ENCODE measurements around the gene ARL11.
"Not testable (repeated sequence)": the region's sequence is repeated elsewhere in the genome, so short reads cannot be mapped to it uniquely, and the experiment has no call there.

ARL11 gene

GRCh38 chr13:49604570-49604969 lies 23.7 kb upstream of the ARL11 start:
- H3K4me3 ChIP-seq (ENCODE audit: control insufficient read depth, low read depth, low read length) = no peak overlapping the region
- no peak for DNase-seq (ENCODE audit: low read depth)
- TF ChIP-seq, protein P1, sequence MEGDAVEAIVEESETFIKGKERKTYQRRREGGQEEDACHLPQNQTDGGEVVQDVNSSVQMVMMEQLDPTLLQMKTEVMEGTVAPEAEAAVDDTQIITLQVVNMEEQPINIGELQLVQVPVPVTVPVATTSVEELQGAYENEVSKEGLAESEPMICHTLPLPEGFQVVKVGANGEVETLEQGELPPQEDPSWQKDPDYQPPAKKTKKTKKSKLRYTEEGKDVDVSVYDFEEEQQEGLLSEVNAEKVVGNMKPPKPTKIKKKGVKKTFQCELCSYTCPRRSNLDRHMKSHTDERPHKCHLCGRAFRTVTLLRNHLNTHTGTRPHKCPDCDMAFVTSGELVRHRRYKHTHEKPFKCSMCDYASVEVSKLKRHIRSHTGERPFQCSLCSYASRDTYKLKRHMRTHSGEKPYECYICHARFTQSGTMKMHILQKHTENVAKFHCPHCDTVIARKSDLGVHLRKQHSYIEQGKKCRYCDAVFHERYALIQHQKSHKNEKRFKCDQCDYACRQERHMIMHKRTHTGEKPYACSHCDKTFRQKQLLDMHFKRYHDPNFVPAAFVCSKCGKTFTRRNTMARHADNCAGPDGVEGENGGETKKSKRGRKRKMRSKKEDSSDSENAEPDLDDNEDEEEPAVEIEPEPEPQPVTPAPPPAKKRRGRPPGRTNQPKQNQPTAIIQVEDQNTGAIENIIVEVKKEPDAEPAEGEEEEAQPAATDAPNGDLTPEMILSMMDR (IDR thresholded peaks at IDR 0.05; ENCODE audit: control insufficient read depth, insufficient read depth, low read depth, low read length, missing control alignments) = no peak

GRCh38 chr13:49606747-49607648 lies 21.3 kb upstream of the ARL11 start:
- DNase-seq (ENCODE audit: low read depth) = peak; percentile 63
- TF ChIP-seq, protein P1 (IDR thresholded peaks at IDR 0.05; ENCODE audit: control insufficient read depth, insufficient read depth, low read depth, low read length, missing control alignments) = peak; percentile 78
- no peak overlapping the region; the same call in 1 of the 2 replicates for H3K4me3 ChIP-seq (ENCODE audit: control insufficient read depth, low read depth, low read length)

GRCh38 chr13:49607761-49608160 lies 20.5 kb upstream of the ARL11 start:
- H3K4me3 ChIP-seq (ENCODE audit: control insufficient read depth, low read depth, low read length) = no peak overlapping the region
- TF ChIP-seq, protein P1 (IDR thresholded peaks at IDR 0.05; ENCODE audit: control insufficient read depth, insufficient read depth, low read depth, low read length, missing control alignments) = no peak
- DNase-seq (ENCODE audit: low read depth) = no peak

DNA sequence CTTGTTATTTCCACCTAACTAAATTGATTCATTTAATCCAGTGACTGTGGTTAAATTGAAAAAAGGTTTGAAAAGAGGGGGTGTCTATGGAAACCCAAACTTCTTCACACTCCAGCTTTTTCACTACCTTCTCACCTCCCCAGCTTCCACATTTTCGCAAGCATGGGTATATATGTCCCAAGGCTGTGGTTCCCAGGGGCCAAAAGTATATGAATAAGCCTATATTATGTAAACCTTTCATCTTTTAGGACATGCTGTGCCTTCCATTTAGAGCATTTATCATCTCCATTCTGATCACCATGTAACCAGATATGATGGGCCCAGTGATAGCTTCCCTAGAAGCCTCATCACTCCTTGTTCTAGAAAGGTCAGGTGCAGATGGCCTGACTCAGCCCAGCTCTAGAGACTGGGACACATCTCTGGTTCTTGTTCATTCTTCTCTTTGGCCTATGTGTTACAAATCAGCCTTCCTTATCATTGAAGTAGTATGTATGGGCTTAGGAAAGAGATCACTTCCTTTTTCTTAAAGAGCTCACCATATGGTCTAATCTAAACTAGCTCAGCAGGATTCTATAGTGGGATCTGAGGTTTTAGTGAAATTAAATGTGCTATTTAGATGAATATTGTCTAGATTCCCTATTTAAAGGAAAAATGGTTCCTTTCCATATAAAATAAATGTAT lies 19.5 kb upstream of the ARL11 start:
- no peak overlapping the region for H3K4me3 ChIP-seq (ENCODE audit: control insufficient read depth, low read depth, low read length)
- DNase-seq (ENCODE audit: low read depth) = no peak
- TF ChIP-seq, protein P1 (IDR thresholded peaks at IDR 0.05; ENCODE audit: control insufficient read depth, insufficient read depth, low read depth, low read length, missing control alignments) = no peak

- no peak overlapping the region for H3K4me3 ChIP-seq (ENCODE audit: control insufficient read depth, low read depth, low read length)
- TF ChIP-seq, protein P1 (IDR thresholded peaks at IDR 0.05; ENCODE audit: control insufficient read depth, insufficient read depth, low read depth, low read length, missing control alignments) = no peak
- no peak for DNase-seq (ENCODE audit: low read depth)
These were observed 18.1 kb upstream of the ARL11 start for GRCh38 chr13:49610176-49610575.

DNA sequence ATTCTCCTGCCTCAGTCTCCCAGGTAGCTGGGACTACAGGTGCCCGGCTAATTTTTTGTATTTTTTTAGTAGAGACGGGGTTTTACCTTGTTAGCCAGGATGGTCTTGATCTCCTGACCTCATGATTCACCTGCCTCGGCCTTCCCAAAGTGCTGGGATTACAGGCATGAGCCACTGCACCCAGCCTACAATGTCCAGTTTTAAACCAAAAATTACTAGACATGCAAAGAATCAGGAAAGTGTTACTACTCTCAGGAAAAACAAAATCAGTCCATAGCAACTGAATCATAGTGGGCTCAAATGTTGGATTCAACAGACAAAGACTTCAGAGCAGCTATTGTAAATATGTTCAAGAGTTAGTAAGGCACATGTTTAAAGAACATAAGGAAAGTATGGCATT lies 16.3 kb upstream of the ARL11 start:
- not testable (repeated sequence) for DNase-seq (ENCODE audit: low read depth); H3K4me3 ChIP-seq (ENCODE audit: control insufficient read depth, low read depth, low read length)
